HUDEP-2 (cell line): Measurements from ENCODE around the gene PFN1.
"Not testable (repeated sequence)": the region's sequence is repeated elsewhere in the genome, so short reads cannot be mapped to it uniquely, and the experiment has no call there.

Experiments used
- DNase-seq, 76 experiments: peaks; one replicate each; lab custom pipeline; 2025; ENCODE audit not compliant: unreplicated experiment in 76 of 76; lab: John Stamatoyannopoulos, UW

Gene PFN1

DNA sequence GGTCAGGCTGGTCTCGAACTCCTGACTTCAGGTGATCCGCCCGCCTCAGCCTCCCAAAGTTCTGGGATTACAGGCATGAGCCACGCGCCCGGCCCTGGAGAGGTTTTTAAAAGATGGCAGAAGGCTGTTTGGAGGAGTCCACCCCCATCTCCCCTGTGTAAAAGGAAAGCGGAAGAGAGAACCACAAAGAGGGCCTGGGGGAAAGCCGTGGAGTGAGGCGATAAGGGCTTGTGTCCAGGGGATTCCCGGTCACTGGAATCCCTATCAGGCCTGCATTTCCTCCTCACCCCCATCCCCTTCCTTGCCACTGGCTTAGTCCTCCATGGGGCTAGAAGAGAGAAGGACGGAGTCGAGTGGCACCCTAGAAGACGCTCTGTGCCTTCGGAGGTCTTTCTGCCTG is 16.4 kb downstream of the PFN1 start, which contains the start of gene GP1BA:
Gene GP1BA (plus strand): TSS at position 315 of the 400 bp plus-strand sequence. CDS start 328 bp downstream, outside the sequence.
- no peak for DNase-seq

DNA sequence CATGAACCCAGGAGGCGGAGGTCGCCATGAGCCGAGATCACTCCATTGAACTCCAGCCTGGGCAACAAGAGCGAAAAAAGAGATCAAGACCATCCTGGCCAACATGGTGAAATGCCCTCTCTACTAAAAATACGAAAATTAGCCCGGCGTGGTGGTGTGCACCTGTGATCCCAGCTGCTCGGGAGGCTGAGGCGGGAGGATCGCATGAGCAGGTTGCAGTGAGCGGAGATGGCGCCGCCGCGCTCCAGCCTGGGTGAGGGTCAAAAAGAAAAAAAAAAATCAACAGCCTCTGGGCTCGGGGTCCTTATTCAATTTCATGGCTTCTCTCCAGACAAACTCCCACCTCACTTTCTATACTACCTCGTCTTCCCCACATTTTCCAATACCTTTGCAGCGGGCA is 19.4 kb downstream of the PFN1 start:
- DNase-seq: no peak

DNA sequence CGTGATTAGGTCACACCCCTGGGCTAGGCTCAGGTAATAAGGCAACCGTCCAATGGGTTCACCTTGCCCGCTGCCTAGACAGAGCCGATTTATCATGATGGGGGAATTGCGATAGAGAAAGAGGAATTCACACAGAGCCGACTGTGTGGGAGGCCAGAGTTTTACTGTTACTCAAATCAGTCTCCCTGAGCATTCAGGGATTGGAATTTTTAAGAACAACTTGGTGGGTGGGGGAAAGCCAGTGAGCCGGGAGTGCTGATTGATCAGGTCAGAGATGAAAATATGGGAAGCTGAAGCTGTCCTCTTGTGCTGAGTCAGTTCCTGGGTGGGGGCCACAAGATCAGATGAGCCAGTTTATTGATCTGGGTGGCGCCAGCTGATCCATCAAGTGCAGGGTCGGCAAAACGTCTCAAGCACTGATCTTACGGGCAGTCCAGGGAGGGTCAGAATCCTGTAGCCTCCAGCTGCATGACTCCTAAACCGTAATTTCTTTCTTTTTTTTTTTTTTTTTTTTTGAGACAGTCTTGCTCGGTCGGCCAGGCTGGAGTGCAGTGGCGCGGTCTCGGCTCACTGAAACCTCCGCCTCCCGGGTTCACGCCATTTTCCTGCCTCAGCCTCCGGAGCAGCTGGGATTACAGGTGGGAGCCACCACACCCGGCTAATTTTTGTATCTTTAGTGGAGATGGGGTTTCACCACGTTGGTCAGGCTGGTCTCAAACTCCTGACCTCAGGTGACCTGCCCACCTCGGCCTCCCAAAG is 21.6 kb downstream of the PFN1 start:
- DNase-seq: not testable (repeated sequence)

DNA sequence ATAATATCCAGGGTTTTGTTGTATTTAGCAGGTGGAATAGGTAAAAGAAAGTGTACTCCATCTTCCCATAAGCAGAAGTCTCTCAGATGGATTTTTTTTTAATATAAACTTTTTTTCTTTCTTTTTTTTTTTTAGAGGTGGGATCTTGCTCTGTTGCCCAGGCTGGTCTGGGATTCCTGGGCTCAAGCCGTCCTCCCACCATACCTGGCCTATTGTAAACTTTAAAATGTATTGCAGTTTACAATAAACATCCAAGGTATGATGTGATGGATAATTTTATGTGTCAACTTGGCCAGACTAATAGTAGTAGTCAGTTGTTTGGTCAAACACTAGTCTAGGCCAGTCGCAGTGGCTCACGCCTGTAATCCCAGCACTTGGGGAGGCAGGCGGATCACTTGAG is 27.0 kb downstream of the PFN1 start:
- DNase-seq: no peak

DNA sequence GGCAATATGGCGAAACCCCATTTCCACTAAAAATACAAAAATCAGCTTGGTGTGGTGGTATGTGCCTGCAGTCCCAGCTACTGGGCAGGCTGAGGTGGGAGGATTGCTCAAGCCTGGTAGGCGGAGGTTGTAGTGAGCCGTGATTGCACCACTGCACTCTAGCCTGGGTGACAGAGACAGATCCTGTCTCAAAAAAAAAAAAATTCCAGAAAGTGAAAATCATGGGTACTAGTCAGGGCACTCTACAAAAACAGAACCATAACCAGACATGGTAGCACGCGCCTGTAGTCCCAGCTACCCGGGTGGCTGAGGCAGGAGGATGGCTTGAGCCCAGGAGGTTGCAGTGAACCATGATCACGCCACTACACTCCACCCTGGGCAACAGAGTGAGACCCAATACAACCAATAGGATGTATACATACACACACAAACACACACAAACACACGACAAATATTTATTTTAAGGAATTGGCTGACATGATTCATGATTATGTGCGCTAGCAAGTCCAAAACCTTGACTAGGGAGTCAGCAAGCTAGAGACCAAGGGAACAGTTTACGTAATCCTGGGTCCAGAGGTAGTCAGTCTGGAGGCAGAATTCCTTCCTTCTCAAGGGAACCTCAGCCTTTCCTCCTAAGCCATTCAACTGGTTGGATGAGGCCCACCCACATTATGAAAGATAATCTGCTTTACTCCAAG is 27.8 kb downstream of the PFN1 start:
- DNase-seq: no peak

DNA sequence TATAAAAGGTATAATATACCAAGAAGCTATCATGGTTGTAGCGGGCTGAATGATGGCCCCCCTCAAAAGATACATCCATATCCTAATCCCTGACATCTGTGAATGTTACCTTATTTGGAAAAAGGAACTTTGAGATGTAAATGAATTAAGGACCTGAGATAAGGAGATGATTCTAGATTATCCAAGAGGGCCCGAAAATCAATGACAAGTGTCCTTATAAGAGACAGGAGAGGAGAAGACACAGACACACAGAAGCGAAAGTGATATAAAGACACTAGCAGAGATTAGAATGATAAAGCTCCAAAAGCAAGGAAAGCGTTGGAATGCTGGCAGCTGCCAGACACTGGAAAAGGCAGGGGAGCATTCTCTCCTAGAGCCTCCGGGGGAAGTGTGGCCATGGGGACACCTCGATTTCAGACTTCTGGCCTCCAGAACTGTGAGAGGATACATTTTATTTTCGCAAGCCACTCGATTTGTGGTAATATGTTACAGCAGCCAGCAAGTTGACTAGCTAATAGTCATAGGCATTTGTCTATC is 28.8 kb downstream of the PFN1 start:
- DNase-seq: no peak

DNA sequence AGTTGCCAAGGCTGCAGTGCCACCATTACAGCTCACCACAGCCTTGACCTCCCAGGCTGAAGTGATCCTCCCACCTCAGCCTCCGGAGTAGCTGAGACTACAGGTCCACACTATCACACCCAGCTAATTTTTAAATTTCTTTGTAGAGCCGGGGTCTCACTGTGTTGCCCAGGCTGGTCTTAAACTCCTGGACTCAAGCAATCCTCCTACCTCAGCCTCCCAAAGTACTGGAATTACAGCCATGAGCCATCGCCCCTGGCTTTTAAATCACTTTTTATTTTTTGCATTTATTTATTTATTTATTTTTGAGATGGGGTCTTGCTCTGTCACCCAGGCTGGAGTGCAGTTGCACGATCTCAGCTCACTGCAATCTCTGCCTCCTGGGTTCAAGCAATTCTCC is 33.8 kb downstream of the PFN1 start:
- not testable (repeated sequence) for DNase-seq

DNA sequence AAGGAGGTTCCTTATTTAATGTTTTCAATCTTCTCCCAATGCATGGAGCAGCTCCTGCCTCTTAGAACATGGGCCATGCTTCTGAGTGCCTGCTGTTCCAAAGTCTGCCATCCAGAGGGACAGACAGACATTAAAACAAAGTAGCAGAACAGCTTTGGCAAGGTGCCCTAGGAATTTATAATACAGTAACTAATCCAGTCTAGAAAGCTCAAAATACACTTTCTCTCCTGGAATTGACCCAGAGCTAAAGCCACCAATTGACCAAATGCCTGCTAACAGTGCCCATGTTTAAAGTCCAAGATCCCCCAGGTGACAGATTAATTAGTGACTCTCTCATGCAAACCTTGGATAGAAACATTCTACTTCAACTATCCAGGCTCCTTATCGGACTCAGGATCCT is 34.3 kb downstream of the PFN1 start:
- DNase-seq: no peak

DNA sequence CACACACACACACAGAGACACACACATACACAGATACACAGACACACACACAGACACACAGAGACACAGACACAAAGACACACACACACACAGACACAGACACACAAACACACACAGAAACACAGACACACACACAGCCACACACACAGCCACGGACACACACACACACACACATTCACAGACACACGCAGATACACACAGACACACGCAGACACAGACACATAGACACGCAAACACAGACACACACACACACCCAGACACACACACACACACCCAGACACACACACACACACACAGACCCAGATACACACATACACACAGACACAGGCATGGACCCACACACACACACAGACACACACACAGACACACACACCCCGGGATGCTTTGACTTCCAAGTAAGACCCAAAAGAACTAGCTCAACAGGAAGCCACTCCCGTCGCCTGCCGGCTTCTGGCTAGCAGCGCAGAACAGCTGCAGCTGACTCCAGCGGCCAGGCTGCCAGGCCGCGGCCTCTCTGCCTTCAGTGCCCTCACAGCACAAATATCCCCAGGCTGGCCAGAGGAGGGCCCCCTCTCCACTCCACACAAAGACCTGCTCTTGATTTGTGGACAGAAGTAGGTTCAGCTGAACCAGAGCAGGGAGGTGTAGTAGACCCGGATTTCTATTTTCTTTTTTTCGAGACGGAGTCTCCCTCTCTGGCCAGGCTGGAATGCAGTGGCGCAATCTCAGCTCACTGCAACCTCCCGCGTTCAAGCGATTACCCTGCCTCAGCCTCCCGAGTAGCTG is 39.4 kb downstream of the PFN1 start:
- peak in 71 of 76 experiments; percentile 31 to 89 (median 70) for DNase-seq

DNA sequence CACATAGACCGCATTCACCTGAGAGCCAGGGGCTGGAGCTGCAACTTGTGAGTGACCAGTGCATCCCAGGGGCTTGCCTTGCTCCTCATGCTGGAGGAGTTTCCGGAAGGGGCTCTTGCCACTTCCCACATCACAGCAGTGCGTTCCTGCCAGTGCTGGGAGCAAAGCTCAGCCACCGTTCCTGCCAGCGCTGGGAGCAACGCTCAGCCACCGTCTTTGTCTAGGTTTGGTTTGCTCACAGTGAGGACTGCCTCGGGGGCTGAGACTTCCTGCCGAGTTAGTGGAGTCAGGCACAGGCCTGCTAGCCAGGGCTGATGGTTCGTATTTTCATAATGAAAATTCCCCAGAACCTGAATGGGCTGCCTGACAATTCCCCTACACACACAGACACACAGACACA is 40.0 kb downstream of the PFN1 start:
- DNase-seq: no peak

DNA sequence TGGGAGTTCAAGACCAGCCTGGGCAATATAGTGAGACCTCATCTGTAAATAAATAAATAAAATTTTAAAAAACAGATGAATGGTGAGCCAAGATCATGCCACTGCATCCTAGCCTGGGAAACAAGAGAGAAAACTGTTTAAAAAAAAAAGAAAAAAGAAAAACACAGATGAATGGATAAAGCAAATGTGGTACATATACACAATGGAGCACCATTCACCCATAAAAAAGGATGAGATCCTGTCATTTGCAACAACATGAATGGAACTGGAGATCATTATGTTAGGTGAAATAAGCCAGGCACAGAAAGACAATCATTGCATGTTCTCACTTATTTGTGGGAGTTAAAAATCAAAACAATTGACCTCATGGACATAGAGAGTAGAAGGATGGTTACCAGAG is 41.7 kb downstream of the PFN1 start:
- DNase-seq: not testable (repeated sequence)

DNA sequence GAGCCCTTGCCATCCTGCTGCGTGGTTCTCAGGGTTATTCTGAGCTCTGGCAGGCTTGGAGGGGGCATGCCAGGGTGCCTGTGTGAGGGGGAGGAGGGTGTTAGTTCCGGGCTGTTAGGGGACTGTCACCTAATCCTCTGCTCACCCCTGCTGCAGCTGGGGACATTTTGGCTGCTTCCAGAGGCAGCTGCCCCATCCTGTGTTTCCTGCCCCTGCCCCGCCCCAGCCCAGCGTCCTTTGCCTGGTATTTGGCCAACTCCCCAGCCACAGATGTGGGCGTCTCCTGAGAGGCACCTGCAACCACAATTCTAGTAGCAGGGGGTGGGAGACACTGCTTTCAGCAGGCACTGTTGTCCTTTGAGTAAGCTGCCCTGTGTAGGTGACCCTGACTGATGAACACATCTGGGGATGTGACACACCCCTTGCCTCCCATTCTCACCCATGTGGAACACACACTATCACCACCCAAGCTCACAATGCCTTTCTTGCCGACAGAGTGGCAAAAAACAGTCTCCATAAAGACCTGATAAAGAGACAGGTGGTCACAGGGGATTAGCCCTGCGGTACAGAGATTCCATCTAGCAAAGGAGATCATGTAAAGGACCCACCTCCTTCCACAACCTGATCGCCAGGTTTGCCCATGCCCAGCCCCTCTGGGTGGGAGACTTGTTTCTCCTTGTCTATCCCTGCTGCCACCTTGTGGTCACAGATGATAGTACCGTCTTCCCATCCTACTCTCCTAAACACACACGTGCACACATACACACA is 45.1 kb downstream of the PFN1 start, which contains the start of gene CHRNE:
Gene CHRNE (minus strand): TSS at position 48 of the 768 bp plus-strand sequence. CDS start 35 bp downstream, at position 13.
- peak in 69 of 76 experiments; percentile 23 to 79 (median 55) for DNase-seq

DNA sequence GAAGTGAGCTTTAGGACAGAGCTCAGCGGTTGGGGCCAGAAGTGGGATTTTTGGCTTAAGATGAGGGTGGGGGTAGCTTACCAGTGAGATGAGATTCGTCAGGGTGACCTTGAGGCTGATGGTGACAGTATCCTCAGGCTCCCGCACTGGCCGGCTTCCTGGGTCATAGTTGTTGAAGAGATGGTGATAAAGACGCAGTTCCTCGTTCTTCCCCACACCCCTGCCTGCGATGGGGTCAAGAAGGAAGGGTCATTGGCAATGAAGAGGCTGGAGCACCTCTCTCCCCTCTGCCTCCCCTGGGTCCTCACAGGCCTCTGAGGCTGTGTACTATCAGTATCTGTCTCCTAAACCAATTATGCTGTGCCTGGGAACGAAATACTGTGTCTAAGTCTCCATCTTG is 45.8 kb downstream of the PFN1 start:
- no peak for DNase-seq

DNA sequence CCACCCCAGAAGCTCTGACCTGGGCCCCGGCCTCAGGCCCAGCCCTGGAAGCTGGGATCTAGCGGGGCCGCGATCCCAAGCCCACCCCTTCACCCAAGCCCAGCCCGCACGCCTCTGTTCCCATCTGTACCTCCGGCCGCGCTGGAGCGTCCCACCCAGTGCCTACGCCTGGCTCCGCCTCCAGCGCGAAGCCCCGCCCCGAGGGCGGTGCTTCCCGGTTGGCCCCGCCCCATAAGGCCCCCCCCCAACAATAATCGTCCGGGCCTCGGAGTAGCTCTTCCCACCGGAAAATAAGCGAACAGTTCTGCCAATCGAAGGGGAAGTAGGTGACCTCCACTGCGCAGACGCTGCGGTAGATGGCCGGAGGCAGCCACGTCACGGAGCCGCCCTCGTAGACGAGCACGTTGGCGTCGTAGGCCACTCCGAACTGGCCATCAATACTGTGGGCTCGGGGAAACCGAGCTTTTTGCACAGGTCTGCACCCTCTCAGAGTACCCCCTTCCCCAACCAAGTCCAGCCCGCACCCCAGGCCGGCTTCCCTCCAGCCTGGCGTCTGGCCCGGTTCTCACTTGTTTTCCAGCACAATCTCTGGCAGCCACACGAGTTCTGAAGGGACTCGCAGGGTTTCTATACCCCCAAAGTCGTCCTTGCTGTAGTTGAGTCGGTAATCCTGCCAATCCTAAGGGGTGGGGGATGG is 46.5 kb downstream of the PFN1 start:
- DNase-seq: no peak

DNA sequence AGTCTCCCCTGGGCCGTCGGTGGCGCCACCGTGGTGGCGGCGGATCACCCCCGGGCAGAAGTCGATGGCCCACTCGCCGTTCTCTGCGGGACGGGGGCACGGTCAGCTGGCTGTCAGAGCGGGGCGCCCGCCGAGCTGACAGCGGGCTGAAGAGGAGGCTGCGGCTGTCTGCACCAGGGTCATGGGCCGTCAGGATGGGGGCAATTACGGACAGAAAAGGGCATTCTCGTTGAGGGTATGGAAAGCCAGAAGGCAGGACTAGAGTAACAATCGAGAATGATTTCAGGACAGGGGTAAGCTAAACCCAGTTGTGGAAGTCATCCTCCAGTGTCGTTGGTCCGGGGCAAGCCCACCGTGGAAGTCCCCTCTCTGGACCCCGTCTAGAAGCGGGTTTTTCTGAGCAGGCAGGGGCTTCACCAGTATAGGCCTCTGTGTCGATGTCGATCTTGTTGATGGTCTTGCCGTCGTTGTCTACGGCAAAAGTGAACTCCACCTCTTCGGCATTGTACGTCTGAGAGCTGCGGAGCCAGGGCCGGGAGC is 47.2 kb downstream of the PFN1 start:
- no peak for DNase-seq

DNA sequence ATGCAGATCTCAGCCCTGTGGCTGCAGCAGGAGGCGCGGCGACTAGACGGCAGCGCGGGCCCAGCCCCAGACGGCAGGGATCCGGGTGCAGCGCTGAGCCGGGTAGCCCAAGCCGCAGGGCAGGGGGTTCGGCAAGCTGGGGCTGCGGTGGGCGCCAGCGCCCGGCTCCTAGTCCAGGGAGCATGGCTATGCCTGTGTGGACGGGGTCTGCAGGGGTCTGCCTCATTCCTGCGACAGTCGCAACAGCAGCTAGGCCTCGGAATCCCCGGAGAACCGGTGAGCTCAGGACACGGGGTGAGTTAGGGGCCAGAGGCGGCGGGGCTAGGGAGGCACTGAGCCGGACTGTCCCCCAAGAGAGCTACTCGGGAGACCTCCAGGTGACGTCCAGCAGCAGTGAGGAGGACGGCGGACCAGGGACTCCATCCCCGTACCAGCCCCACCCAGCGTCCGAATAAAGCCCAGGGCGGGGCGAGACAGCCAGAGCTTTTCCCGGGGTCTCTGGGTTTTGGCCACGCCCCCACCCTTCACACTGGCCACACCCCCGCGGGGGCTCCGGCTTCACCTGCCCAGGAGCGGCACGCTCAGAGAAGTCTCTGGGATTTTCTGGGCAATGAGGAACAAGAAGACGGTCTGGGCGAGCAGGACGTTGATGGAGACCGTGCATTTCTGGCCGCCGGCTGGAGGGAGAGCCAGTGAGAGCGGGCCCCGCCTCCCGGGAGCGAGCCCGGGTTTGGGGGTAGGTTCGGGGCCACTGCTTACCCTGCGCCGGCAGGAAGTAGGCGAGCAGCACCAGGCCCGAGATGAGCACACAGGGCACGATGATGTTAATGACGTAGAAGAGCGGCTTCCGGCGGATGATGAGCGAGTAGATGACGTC is 47.9 kb downstream of the PFN1 start:
- DNase-seq: peak in 1 of 76 experiments; percentile 5

DNA sequence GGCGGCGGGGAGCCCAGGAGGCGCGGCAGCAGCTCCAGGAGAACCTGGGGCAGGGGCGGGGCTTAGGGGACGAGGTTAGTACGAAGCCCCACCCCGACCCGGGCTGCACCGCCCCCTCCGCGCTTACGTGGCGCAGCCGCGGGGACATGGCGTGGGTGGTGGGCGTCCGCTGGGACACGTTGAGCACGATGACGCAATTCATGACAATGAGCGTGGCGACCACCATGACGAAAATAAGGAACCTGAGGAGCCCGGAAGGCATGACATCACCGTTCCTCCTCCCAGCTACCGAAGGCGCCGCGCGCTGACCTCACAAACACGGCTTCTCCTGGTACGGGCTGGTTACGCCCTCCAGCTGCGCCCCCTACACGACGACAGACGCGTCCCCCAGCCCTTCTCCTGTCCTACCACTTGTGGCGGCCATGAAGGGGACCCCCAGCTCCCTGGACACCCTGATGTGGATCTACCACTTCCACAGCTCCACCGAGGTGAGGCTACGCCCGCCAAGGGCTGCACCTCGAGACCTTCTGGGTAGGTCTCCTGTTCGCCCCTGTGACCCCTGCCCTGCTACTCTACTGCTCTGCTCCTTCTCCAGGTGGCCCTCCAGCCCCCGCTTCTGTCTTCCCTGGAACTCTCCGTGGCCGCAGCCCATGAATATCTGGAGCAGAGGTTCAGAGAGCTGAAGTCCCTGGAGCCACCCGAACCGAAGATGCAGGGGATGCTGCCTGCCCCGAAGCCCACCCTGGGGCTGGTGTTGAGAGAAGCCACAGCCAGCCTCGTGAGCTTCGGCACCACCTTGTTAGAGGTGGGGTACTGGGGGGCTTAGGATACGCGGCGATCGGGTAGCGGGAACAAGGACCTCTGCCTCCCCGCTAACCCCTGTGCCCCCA is 48.7 kb downstream of the PFN1 start, which contains the start of gene C17orf107:
Gene C17orf107 (plus strand): TSS at position 196 of the 890 bp plus-strand sequence. CDS start 227 bp downstream, at position 423.
- DNase-seq: peak in 50 of 76 experiments; percentile 19 to 81 (median 52)
